Neural cell (in vitro differentiated cells): ENCODE results near the gene POGZ. TPM values are rescaled to one million over a fixed set of nuclear protein-coding genes. Genes with fewer than 3 reads are reported as not detected.

ENCODE experiments used
- H2AFZ ChIP-seq: fragments of 200-600, 300-800 bp; sonication (generic), shearing (Covaris generic); 2 replicates; pipeline ENCODE4 v1.6.0; 2014; ENCODE audit warnings: low read depth, mild to moderate bottlenecking, antibody characterized with exemption, low read length, moderate library complexity
- H3F3A ChIP-seq: fragments of 200-600 bp; shearing (Covaris generic); 2 replicates; pipeline ENCODE4 v1.6.1; 2016; ENCODE audit warnings: mild to moderate bottlenecking, moderate library complexity, mixed read lengths, antibody characterized with exemption, low read length; ENCODE audit not compliant: insufficient read depth, poor library complexity, severe bottlenecking
- H3K27ac ChIP-seq: fragments of 200-600, 300-800 bp; sonication (generic), shearing (Covaris generic); 2 replicates; pipeline ENCODE4 v1.5.1; 2014; ENCODE audit warnings: mild to moderate bottlenecking, low read length, moderate library complexity
- H3K27me3 ChIP-seq: fragments of 300-800, 200-600 bp; sonication (generic), shearing (Covaris generic); 2 replicates; pipeline ENCODE4 v1.6.0; 2014; ENCODE audit warnings: mild to moderate bottlenecking, low read depth, low read length, moderate library complexity; ENCODE audit not compliant: insufficient read depth
- H3K36me3 ChIP-seq: fragments of 300-800, 200-600 bp; sonication (generic), shearing (Covaris generic); 2 replicates; pipeline ENCODE4 v1.5.1; 2014; ENCODE audit warnings: mild to moderate bottlenecking, antibody characterized with exemption, low read length, moderate library complexity; ENCODE audit not compliant: insufficient read depth
- H3K4me2 ChIP-seq: fragments of 300-800, 200-600 bp; sonication (generic), shearing (Covaris generic); 2 replicates; pipeline ENCODE4 v1.6.0; 2014; ENCODE audit warnings: mild to moderate bottlenecking, low read length
- H3K4me3 ChIP-seq: fragments of 300-800, 200-600 bp; sonication (generic), shearing (Covaris generic); 2 replicates; pipeline ENCODE4 v1.5.1; 2014; ENCODE audit warnings: mild to moderate bottlenecking, low read length, moderate library complexity
- H3K79me2 ChIP-seq: fragments of 200-600 bp; shearing (Covaris generic); replicated peaks from 2 replicates; pipeline ENCODE4 v1.6.0; 2014; ENCODE audit warnings: mild to moderate bottlenecking, low read length, moderate library complexity; ENCODE audit not compliant: insufficient read depth
- H3K9ac ChIP-seq: fragments of 300-800, 200-600 bp; sonication (generic), shearing (Covaris generic); 2 replicates; pipeline ENCODE4 v1.6.1; 2016; ENCODE audit warnings: mild to moderate bottlenecking, low read length, mixed read lengths
- H3K9me2 ChIP-seq: fragments of 200-600 bp; shearing (Covaris generic); 2 replicates; pipeline ENCODE4 v1.6.1; 2016; ENCODE audit warnings: mild to moderate bottlenecking, low read length, mixed read lengths; ENCODE audit not compliant: insufficient read depth
- H3K9me3 ChIP-seq: fragments of 200-600, 300-800 bp; sonication (generic), shearing (Covaris generic); 2 replicates; pipeline ENCODE4 v1.6.1; 2016; ENCODE audit warnings: mild to moderate bottlenecking, mixed run types, low read length, moderate library complexity, mixed read lengths
- H4K20me1 ChIP-seq: fragments of 200-600 bp; shearing (Covaris generic); 2 replicates; pipeline ENCODE4 v1.6.1; 2016; ENCODE audit warnings: mild to moderate bottlenecking, mixed run types; ENCODE audit not compliant: insufficient read depth
- CTCF ChIP-seq: fragments of 450-650 bp; IDR thresholded peaks from 2 replicates; pipeline ENCODE4 v1.5.1; 2014; ENCODE audit warnings: antibody characterized with exemption, mild to moderate bottlenecking, moderate library complexity; ENCODE audit not compliant: poor library complexity, severe bottlenecking
- EP300 ChIP-seq: fragments of 450-650 bp; conservative IDR thresholded peaks from 2 replicates; pipeline ENCODE4 v1.6.1; 2014; ENCODE audit warnings: antibody characterized with exemption, mild to moderate bottlenecking, moderate library complexity; ENCODE audit not compliant: poor library complexity, severe bottlenecking
- EZH2 ChIP-seq: fragments of 200-600, 300-800 bp; shearing (Covaris generic), sonication (generic); IDR thresholded peaks from 2 replicates; pipeline ENCODE4 v1.6.1; 2014; ENCODE audit warnings: antibody characterized with exemption, low read length, borderline replicate concordance, mild to moderate bottlenecking; ENCODE audit not compliant: insufficient read depth, poor library complexity, severe bottlenecking
- MXI1 ChIP-seq: fragments of 450-650 bp; conservative IDR thresholded peaks from 2 replicates; pipeline ENCODE4 v1.6.1; 2014; ENCODE audit warnings: antibody characterized with exemption, mild to moderate bottlenecking; ENCODE audit not compliant: poor library complexity, severe bottlenecking
- POLR2AphosphoS5 ChIP-seq: IDR thresholded peaks from 2 replicates; pipeline ENCODE4 v1.6.1; 2012
- RAD21 ChIP-seq: fragments of 450-650 bp; conservative IDR thresholded peaks from 2 replicates; pipeline ENCODE4 v1.6.1; 2014; ENCODE audit warnings: antibody characterized with exemption, mild to moderate bottlenecking, moderate library complexity
- REST ChIP-seq: IDR thresholded peaks from 2 replicates; pipeline ENCODE4 v1.6.1; 2012; ENCODE audit warnings: borderline replicate concordance
- SMC3 ChIP-seq: fragments of 450-650 bp; conservative IDR thresholded peaks from 2 replicates; pipeline ENCODE4 v1.6.1; 2014; ENCODE audit warnings: antibody characterized with exemption, mild to moderate bottlenecking, moderate library complexity; ENCODE audit not compliant: poor library complexity
- TAF1 ChIP-seq: IDR thresholded peaks from 2 replicates; pipeline ENCODE4 v1.6.1; 2012; ENCODE audit warnings: low read depth
- polyA plus RNA-seq: library from polyadenylated mRNA; depleted of rRNA; stranded (reverse); fragments of >200 nt; gene quantifications from 2 replicates; pipeline ENCODE4 v1.2.3, GENCODE V29; 2014

POGZ gene
- polyA plus RNA-seq, 1 donor from 2014 or later, result 50.2 TPM

- Histone ChIP-seq H3K9me3 (no peaks in the 10 kb centered on the region), H2AFZ (no peak overlapping the region), H3K79me2 (no peaks in the 10 kb centered on the region), H3F3A (no peaks in the 10 kb centered on the region), H3K4me3 (no peak overlapping the region), H3K27ac (no peak overlapping the region), H3K4me2 (no peak overlapping the region), H3K27me3 (no peaks in the 10 kb centered on the region), H4K20me1 (no peaks in the 10 kb centered on the region), H3K36me3 (peaks cover 17% of the 10 kb centered on the region), H3K9ac (no peak overlapping the region), H3K9me2 (no peaks in the 10 kb centered on the region)
- TF ChIP-seq REST (no peak), TAF1 (no peak), EP300 (no peak), CTCF (no peak), MXI1 (no peak), EZH2 (no peak)
Observed at GRCh38 chr1:151418081-151418480, 41.2 kb downstream of the POGZ start.

- Histone ChIP-seq H4K20me1 (no peaks in the 10 kb centered on the region), H3K4me2 (no peak overlapping the region), H2AFZ (no peak overlapping the region), H3K36me3 (peaks cover 9% of the 10 kb centered on the region), H3K27me3 (no peaks in the 10 kb centered on the region), H3K9me2 (no peaks in the 10 kb centered on the region), H3F3A (no peaks in the 10 kb centered on the region), H3K27ac (no peak overlapping the region), H3K79me2 (no peaks in the 10 kb centered on the region), H3K4me3 (no peak overlapping the region), H3K9ac (no peak overlapping the region), H3K9me3 (no peaks in the 10 kb centered on the region)
- TF ChIP-seq RAD21 (no peak), MXI1 (no peak), EZH2 (no peak), EP300 (no peak), TAF1 (no peak), CTCF (no peak), REST (no peak), SMC3 (no peak), POLR2AphosphoS5 (no peak)
Observed at GRCh38 chr1:151416231-151416630, 43.1 kb downstream of the POGZ start.
